GM18861 (cell line): ENCODE data around the gene MN1.

Experiments
- ATAC-seq: cut with Tn5 transposase; IDR thresholded peaks from one replicate; pipeline ENCODE4 v1.9.1; 2021; ENCODE audit not compliant: unreplicated experiment

The MN1 gene

DNA sequence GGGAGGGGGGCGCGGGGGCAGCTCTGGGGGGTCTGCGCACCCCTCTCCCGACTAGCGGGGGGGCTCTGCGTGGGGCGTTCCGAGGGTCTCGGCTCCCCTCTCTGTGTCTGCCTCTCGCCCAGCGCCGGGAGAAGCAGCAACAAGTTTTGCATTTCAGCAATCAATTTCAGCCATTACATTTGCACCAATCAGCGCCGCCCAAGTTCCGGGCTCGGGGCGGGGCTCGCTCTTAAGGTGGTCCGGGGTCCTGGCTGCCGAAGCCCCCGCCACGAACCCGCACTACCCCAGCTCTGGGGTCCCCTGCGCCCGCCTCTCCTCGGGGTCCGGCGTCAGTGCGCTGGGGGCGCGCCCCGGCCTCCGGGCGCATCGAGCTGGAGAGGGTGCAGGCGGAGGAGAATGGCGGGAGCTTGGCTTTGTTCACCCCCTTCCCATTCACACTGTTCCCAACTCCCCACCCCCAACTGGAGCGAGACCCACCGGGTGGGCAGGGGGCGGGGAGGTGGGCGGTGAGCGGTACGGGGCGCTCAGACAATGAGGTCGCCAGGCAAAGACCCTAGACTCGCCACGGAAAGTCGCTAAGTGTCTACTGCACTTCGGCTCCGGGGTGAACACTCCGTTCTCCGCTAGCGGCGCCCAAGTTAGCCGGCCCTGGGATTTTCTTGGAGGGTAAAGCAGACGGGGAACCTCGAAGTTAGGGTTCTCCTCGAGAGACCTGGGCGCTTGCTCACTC, at the start of gene MN1:
MN1 (minus strand) TSS at position 141 of the 730 bp plus-strand sequence. CDS start 1,213 bp downstream, outside the sequence.
- no peak for ATAC-seq

DNA sequence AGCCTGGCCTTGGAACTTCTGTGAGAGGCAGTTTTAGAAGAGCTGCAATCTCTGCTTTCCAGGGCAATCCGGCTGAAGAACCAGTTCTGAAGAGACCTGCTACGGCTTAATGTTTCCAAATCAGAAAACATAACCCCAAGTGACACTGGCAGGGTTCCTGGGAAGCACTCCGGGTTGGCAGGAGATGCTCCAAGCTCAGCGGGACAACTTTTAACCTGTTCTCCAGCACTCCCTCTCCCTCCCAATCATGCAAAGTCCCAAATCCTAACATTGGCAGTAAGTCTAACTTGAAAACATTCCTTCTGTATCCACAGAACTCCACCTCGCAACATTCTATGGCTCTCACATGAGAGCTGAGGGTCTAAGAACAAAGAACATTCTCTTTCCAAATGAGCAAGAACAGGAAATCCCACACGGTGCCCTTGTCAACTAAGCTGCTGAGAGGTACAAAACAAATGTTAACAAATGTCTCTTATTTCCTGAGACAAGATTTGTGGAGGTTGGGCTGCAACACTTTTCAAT, 48.5 kb upstream of the MN1 start:
- no peak for ATAC-seq

- no peak for ATAC-seq
These were observed 46.4 kb upstream of the MN1 start for GRCh38 chr22:27848005-27848404.

DNA sequence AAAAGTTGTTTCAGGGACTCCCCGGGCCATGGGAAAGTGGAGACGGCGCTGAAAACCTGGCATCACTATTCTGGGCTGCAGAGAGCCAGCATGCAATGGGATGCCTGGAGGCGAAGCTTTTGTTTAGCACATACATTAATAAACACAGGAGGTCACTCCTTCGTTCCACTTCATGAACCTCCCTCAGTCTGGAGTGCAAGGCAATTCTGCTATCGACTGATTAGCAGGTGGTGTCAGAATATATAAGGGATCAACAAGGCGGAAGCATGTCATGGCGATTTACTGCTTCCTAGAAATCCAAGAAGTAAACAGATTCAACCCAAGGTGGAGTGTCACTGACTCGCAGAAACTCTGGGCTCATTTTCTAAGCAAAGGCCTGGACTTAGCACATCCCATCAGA, 45.4 kb upstream of the MN1 start:
- ATAC-seq, result no peak

DNA sequence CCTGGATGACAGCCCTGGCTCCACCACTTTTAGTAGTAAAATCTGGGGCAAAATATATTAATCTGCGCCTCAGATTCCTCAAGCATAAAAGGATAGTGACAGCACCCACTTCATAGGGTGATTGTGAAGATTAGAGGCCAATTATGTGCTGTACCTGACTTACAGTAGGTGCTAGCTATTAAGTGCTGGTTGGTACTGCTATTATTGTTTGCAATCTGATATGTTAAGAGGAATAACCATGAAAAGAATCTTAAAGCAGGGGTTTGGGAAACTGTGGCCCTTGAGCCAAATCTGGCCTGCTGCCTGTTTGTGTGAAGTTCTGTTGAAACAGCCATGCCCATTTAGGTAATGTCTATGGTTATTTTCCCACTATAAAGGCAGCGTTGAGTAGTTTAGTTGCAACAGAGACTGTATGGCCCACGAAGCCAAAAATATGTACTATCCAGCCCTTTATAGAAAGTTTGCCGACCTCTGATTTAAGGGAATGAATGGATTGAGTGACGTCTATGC, 44.7 kb upstream of the MN1 start:
- no peak for ATAC-seq

DNA sequence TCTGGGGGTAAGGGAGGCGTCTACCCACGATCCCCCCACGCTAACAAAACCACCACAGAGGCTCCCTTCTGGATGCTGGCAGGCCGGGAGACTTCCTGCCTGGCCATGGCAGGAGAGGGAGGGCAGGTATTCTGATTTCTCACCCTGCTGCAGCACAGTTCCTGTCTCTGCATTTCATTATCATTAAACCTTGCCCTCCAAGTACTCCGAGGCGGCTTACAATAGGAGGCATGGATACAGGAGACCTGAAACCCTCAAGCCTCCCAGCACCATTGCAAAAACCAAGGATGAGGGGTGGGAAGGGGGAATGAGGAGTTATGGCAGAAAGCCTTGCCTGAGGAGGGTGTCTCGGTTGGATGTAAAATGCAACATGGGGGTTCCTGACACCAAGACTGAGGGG, 44.1 kb upstream of the MN1 start:
- ATAC-seq, result no peak

- ATAC-seq, result no peak
These were observed 43.4 kb upstream of the MN1 start for GRCh38 chr22:27844656-27845591.

- ATAC-seq, result no peak
These were observed 42.7 kb upstream of the MN1 start for GRCh38 chr22:27844256-27844655.

DNA sequence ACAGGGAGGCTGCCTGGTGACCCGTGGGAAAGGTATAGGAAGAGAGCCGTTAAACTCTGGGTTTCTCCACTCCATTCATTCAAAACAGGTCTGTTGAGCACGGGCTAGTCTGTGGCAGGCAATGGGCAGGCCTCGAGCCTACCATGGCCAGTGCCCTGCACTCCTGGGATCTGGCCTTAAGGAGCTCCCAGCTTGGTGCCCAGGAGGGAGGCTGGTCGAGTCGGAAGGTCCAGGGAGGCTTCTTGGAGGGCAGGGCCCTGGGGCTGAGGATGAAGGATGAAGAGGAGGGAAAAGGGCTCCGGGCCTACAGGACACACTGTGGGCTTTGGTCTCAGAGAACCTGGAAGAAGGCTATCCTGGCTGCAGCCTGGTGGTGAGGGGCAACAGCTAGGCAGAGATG, 41.9 kb upstream of the MN1 start:
- ATAC-seq, result no peak

- no peak for ATAC-seq
These were observed 41.3 kb upstream of the MN1 start for GRCh38 chr22:27842669-27843431.

GRCh38 chr22:27842201-27842600, 40.6 kb upstream of the MN1 start:
- ATAC-seq, result no peak

DNA sequence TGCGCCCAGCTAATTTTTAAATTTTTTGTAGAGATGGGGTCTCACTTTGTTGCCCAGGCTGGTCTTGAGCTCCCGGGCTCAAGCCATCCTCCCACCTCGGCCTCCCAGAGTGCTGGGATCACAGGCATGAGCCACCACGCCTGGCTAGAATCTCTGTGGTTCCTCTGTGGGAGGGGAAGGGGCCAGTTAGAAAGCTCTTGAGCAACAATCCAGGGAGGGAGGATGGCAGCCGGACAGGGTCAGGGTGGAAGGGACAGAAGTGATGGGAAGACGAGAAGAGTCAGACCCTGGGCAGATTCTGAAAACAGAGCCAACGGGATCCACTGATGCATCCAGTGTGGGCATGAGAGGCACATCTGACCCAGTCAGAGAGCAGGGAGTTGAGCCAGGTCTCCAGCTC, 38.9 kb upstream of the MN1 start:
- ATAC-seq, result no peak

DNA sequence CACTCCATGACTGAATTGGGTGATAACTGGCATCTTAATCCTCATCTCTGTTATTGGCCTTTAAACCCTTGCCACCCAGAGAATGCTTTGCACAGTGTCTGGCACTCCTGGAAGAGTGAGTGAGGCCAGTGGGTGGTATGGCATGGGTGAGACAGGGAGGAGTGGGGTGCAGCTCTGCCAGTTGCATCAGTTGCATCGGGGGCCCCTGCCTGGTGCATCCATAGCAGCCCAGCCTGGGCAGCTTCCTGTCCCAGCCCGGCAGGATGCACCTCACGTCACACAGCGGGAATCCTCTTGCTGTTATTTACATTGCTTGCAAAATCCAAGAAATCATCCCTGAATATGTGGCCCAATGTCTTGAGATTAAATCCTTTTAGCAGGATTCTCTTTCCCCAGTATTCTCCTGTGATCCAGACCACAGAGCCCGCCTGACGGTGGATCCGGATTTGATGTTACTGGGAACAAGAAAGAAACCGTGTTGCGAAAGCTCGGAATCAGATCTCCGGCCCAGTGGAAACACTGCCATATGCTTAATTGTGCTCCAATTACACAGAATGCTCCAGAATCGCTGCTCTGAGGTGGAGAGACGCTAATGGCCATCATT, 37.6 kb upstream of the MN1 start:
- ATAC-seq, result no peak

- no peak for ATAC-seq
These were observed 34.6 kb upstream of the MN1 start for GRCh38 chr22:27836181-27836580.

- ATAC-seq, result no peak
These were observed 33.9 kb upstream of the MN1 start for GRCh38 chr22:27835446-27835845.

DNA sequence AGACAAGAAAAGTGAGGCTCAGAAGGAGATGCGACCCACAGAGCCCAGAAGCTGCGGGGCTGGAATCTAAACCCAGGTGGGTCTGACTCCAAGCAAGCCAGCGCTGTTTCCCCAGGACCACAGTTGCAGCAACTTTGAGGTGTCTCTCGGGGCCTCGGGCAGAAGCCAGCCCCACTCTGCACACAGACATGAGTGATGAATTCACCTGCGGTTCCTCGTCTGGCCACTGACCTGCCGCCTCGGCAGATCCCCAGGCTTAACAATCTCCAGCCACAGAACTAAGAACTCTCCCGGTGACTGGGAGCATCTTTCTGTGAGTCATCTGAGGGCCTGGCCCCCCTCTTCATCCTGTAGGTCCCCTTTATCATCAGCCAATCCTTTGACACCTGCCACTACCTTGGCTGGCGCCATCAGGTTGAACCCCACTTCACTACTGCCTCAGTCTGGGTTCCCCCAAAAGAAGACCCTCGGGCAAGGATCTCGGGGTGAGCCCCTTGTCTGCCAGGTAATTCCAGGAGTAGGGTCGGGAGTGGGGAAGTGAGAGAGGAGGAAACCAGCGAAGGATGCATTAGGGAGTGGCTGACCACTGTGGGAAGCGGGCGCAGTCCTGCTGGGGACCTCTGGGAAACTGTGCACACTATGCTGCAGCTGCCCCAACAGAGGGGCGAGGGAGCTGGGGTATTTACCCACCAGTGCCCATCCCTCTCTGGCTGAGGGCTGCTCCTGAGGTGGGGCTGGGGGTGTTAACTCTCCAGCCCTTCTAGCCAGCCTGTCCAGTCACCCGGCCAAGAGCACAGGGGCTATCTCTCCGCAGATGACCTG, 33.0 kb upstream of the MN1 start:
- ATAC-seq, result no peak

DNA sequence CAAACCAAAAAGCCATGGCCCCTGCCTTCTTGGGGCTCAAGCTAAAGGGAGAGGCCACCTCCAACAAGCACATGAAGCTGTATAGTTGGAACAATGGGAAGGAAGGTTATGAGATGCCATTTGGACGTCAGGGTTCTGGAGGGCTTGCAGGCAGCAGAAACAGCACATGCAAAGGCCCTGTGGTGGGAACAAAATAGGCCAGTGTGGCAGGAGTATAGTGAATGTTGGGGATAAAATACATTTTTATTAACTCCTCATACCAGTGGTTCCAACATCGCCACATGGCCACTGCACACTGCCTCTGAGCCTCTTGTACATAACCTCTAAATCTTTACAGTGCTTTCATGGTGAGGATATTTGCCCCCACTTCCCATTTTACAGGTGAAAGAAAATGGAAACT, 32.2 kb upstream of the MN1 start:
- no peak for ATAC-seq

GRCh38 chr22:27832606-27833005, 31.1 kb upstream of the MN1 start:
- no peak for ATAC-seq

GRCh38 chr22:27829620-27830019, 28.1 kb upstream of the MN1 start:
- no peak for ATAC-seq
